GM21447 (cell line): ENCODE measurements around the gene HMOX1.
"Not testable (repeated sequence)": the region's sequence is repeated elsewhere in the genome, so short reads cannot be mapped to it uniquely, and the experiment has no call there.

Experiments used
- ATAC-seq: cut with Tn5 transposase; IDR thresholded peaks from one replicate; pipeline ENCODE4 v1.9.1; 2021; ENCODE audit not compliant: unreplicated experiment

The HMOX1 gene

GRCh38 chr22:35431483-35432227 is 50.8 kb downstream of the HMOX1 start:
- ATAC-seq, result no peak

- no peak for ATAC-seq
These were observed 51.5 kb downstream of the HMOX1 start for GRCh38 chr22:35432228-35432905.

- ATAC-seq, result no peak
These were observed 53.3 kb downstream of the HMOX1 start for GRCh38 chr22:35434061-35434710.

- ATAC-seq, result no peak
These were observed 54.4 kb downstream of the HMOX1 start for GRCh38 chr22:35435201-35435740.

- ATAC-seq, result no peak
These were observed 55.5 kb downstream of the HMOX1 start for GRCh38 chr22:35436421-35436820.

- no peak for ATAC-seq
These were observed 56.2 kb downstream of the HMOX1 start for GRCh38 chr22:35437049-35437448.

GRCh38 chr22:35438673-35439364 is 57.9 kb downstream of the HMOX1 start:
- not testable (repeated sequence) for ATAC-seq

GRCh38 chr22:35439365-35439717 is 58.4 kb downstream of the HMOX1 start:
- ATAC-seq, result no peak

GRCh38 chr22:35440129-35440528 is 59.2 kb downstream of the HMOX1 start:
- ATAC-seq, result no peak

GRCh38 chr22:35441489-35442100 is 60.7 kb downstream of the HMOX1 start:
- no peak for ATAC-seq

- no peak for ATAC-seq
These were observed 61.6 kb downstream of the HMOX1 start for GRCh38 chr22:35442471-35442870.

GRCh38 chr22:35443338-35443737 is 62.4 kb downstream of the HMOX1 start:
- no peak for ATAC-seq
